ENCODE measurements around the gene THAP4. TPM values are rescaled to one million over a fixed set of nuclear protein-coding genes. Genes with fewer than 3 reads are reported as not detected.

The THAP4 gene
- polyA plus RNA-seq, 1 of the 3 experiments (the other 2 are of a cell fraction): 64.7 TPM

GRCh38 chr2:241571821-241572620 is 64.9 kb downstream of the THAP4 start (continued):
- TF ChIP-seq ZBTB33 (IDR thresholded peaks at IDR 0.05; ENCODE audit: borderline replicate concordance, low read depth) (no peak), GABPA (IDR thresholded peaks at IDR 0.05; ENCODE audit: low read depth) (no peak), NRF1 (IDR thresholded peaks at IDR 0.05; ENCODE audit: low read depth, low read length) (no peak), RFX5 (IDR thresholded peaks at IDR 0.05; ENCODE audit: low read length) (no peak)

GRCh38 chr2:241570961-241571581 is 65.9 kb downstream of the THAP4 start:
- 97% methylated on average over 12 of the region's 23 CpGs for WGBS (ENCODE audit: low lambda C conversion rate)
- H3K9me3 ChIP-seq: no peaks in the 10 kb centered on the region

More at GRCh38 chr2:241570961-241571581, 65.9 kb downstream of the THAP4 start:
- H3K4me1 ChIP-seq (ENCODE audit: control insufficient read depth in 1 of 2, insufficient read depth in 2 of 2, low read depth in 1 of 2, low read length in 1 of 2): no peaks in the 10 kb centered on the region
- DNase-seq: peak; percentile 12
- H3K27ac ChIP-seq (ENCODE audit: low read depth in 2 of 2, low read length in 1 of 2): no peak overlapping the region
- no peak overlapping the region for H3K4me2 ChIP-seq
- H3K36me3 ChIP-seq (replicated peaks in 1 of 2; ENCODE audit: control insufficient read depth in 1 of 2, insufficient read depth in 2 of 2, low read length in 1 of 2): no peaks in the 10 kb centered on the region
- no peak overlapping the region for H2AFZ ChIP-seq (ENCODE audit: low read depth)
- no peaks in the 10 kb centered on the region for H3K27me3 ChIP-seq (ENCODE audit: insufficient read depth)
- ChIA-PET CTCF (no interaction called here), POLR2A (no interaction called here)
- H3K9me2 ChIP-seq: no peaks in the 10 kb centered on the region
- peaks cover 2% of the 10 kb centered on the region for H3F3A ChIP-seq (replicated peaks; ENCODE audit: insufficient read depth)
- no peak overlapping the region for H3K4me3 ChIP-seq (ENCODE audit: low read depth in 2 of 2, low read length in 1 of 2)
- no peaks in the 10 kb centered on the region for H4K20me1 ChIP-seq (ENCODE audit: insufficient read depth)
- H3K79me2 ChIP-seq (ENCODE audit: insufficient read depth): no peaks in the 10 kb centered on the region
- H3K9ac ChIP-seq: no peak overlapping the region
- no peak for TF ChIP-seq NFIC (IDR thresholded peaks at IDR 0.05; ENCODE audit: borderline replicate concordance)
- TF ChIP-seq REST (IDR thresholded peaks at IDR 0.05; ENCODE audit: low read depth, low read length): no peak
- TF ChIP-seq SMC3 (IDR thresholded peaks at IDR 0.05; ENCODE audit: low read depth, low read length): no peak
- TF ChIP-seq POLR2AphosphoS5 (IDR thresholded peaks at IDR 0.05; ENCODE audit: low read depth, low read length): no peak
- no peak for TF ChIP-seq MEF2A (IDR thresholded peaks at IDR 0.05; ENCODE audit: borderline replicate concordance, low read depth)
- TF ChIP-seq FOXJ3 (CRISPR knock-in tag; IDR thresholded peaks at IDR 0.05): no peak
- no peak for TF ChIP-seq TAF1 (IDR thresholded peaks at IDR 0.05; ENCODE audit: borderline replicate concordance, low read depth, low read length)
- no peak for TF ChIP-seq YY1 (IDR thresholded peaks at IDR 0.05; ENCODE audit: low read depth)
- no peak for TF ChIP-seq RCOR1 (IDR thresholded peaks at IDR 0.05; ENCODE audit: low read length)
- TF ChIP-seq TEAD4 (IDR thresholded peaks at IDR 0.05; ENCODE audit: borderline replicate concordance, insufficient read depth): no peak
- no peak for TF ChIP-seq JUND (IDR thresholded peaks at IDR 0.05)
